Amniotic epithelial cell (primary cell): ENCODE results near the gene P3H1.

Experiments
- DNase-seq: peaks from one replicate; pipeline ENCODE4 v3.0.0-alpha.2; 2010; ENCODE audit warnings: low read depth

Gene P3H1

GRCh38 chr1:42743317-42744147 lies 23.3 kb downstream of the P3H1 start:
- DNase-seq, result no peak

GRCh38 chr1:42742617-42743316 lies 24.1 kb downstream of the P3H1 start:
- no peak for DNase-seq

- DNase-seq, result no peak
Observed at GRCh38 chr1:42742141-42742540, 24.7 kb downstream of the P3H1 start.

- DNase-seq, result no peak
Observed at GRCh38 chr1:42741706-42742105, 25.1 kb downstream of the P3H1 start.

- DNase-seq, result no peak
Observed at GRCh38 chr1:42740851-42741580, 25.8 kb downstream of the P3H1 start.

- no peak for DNase-seq
Observed at GRCh38 chr1:42739753-42740700, 26.8 kb downstream of the P3H1 start, which contains the start of gene CLDN19. TSS of gene CLDN19 (minus strand) at chr1:42740236. CDS start at chr1:42740063, 173 bp downstream.

GRCh38 chr1:42738678-42739226 lies 28.1 kb downstream of the P3H1 start:
- DNase-seq, result no peak

GRCh38 chr1:42737986-42738677 lies 28.7 kb downstream of the P3H1 start:
- no peak for DNase-seq

GRCh38 chr1:42737257-42737656 lies 29.6 kb downstream of the P3H1 start:
- DNase-seq, result no peak

GRCh38 chr1:42736571-42737200 lies 30.1 kb downstream of the P3H1 start:
- no peak for DNase-seq

GRCh38 chr1:42736152-42736551 lies 30.7 kb downstream of the P3H1 start:
- no peak for DNase-seq

GRCh38 chr1:42735477-42736105 lies 31.2 kb downstream of the P3H1 start:
- DNase-seq, result no peak

GRCh38 chr1:42735056-42735455 lies 31.8 kb downstream of the P3H1 start:
- no peak for DNase-seq

GRCh38 chr1:42734201-42735035 lies 32.4 kb downstream of the P3H1 start:
- no peak for DNase-seq

GRCh38 chr1:42733415-42734200 lies 33.2 kb downstream of the P3H1 start:
- no peak for DNase-seq

GRCh38 chr1:42732126-42732680 lies 34.6 kb downstream of the P3H1 start:
- DNase-seq, result no peak

GRCh38 chr1:42731585-42731984 lies 35.2 kb downstream of the P3H1 start:
- no peak for DNase-seq

GRCh38 chr1:42730988-42731387 lies 35.8 kb downstream of the P3H1 start:
- no peak for DNase-seq
